ENCODE measurements around the gene KIF18B. TPM values are rescaled to one million over a fixed set of nuclear protein-coding genes. Genes with fewer than 3 reads are reported as not detected.

The KIF18B gene
- total RNA-seq, 1 experiment from 2014 or later = 82.2 TPM

DNA sequence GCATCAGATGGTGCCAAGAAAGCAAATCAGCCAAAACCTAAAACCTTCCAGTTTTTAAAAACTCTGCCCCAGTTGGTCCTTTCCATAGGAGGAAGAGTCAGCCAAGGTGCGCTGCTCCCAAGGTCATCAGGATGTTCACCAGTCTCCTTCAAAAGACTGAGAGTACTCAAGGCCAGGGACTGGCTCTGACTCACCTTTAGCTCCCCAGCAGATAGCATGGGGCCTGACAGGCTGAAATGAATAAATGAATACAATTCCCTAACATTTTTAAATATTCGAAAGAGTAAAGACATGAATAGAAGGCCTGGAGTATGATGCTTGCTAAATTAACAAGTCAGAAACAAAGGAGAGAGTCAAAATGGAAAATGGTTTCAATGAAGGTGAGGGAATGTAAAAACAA is 67.5 kb downstream of the KIF18B start:
- Mint-ChIP-seq H3K36me3 (peaks cover 76% of the 10 kb centered on the region), H3K9me3 (no peaks in the 10 kb centered on the region), H3K27ac (no peak overlapping the region), H3K4me1 (no peaks in the 10 kb centered on the region), H3K4me3 (no peak overlapping the region), H3K27me3 (ENCODE audit: low read depth) (no peaks in the 10 kb centered on the region)
- POLR2A ChIA-PET = no interaction called here
- TF ChIP-seq, protein P1, sequence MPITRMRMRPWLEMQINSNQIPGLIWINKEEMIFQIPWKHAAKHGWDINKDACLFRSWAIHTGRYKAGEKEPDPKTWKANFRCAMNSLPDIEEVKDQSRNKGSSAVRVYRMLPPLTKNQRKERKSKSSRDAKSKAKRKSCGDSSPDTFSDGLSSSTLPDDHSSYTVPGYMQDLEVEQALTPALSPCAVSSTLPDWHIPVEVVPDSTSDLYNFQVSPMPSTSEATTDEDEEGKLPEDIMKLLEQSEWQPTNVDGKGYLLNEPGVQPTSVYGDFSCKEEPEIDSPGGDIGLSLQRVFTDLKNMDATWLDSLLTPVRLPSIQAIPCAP (CRISPR knock-in tag; IDR thresholded peaks at IDR 0.05) = no peak
- TF ChIP-seq ETV6 (CRISPR knock-in tag; IDR thresholded peaks at IDR 0.05) (no peak), E2F1 (CRISPR knock-in tag; IDR thresholded peaks at IDR 0.05) (no peak), FOXJ3 (CRISPR knock-in tag; IDR thresholded peaks at IDR 0.05; ENCODE audit: borderline replicate concordance) (no peak), KAT7 (CRISPR knock-in tag; IDR thresholded peaks at IDR 0.05; ENCODE audit: borderline replicate concordance) (no peak), ZNF138 (CRISPR knock-in tag; conservative IDR thresholded peaks at IDR 0.05) (no peak), NR2C2 (CRISPR knock-in tag; IDR thresholded peaks at IDR 0.05) (no peak), NR1H2 (CRISPR knock-in tag; IDR thresholded peaks at IDR 0.05) (no peak), PREB (CRISPR knock-in tag; IDR thresholded peaks at IDR 0.05; ENCODE audit: borderline replicate concordance) (no peak), ZNF671 (CRISPR knock-in tag; IDR thresholded peaks at IDR 0.05) (no peak), SOX15 (CRISPR knock-in tag; IDR thresholded peaks at IDR 0.05) (no peak)
- TF ChIP-seq, protein P2, sequence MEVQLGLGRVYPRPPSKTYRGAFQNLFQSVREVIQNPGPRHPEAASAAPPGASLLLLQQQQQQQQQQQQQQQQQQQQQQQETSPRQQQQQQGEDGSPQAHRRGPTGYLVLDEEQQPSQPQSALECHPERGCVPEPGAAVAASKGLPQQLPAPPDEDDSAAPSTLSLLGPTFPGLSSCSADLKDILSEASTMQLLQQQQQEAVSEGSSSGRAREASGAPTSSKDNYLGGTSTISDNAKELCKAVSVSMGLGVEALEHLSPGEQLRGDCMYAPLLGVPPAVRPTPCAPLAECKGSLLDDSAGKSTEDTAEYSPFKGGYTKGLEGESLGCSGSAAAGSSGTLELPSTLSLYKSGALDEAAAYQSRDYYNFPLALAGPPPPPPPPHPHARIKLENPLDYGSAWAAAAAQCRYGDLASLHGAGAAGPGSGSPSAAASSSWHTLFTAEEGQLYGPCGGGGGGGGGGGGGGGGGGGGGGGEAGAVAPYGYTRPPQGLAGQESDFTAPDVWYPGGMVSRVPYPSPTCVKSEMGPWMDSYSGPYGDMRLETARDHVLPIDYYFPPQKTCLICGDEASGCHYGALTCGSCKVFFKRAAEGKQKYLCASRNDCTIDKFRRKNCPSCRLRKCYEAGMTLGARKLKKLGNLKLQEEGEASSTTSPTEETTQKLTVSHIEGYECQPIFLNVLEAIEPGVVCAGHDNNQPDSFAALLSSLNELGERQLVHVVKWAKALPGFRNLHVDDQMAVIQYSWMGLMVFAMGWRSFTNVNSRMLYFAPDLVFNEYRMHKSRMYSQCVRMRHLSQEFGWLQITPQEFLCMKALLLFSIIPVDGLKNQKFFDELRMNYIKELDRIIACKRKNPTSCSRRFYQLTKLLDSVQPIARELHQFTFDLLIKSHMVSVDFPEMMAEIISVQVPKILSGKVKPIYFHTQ (CRISPR knock-in tag; IDR thresholded peaks at IDR 0.05) = no peak
- TF ChIP-seq, protein P3, sequence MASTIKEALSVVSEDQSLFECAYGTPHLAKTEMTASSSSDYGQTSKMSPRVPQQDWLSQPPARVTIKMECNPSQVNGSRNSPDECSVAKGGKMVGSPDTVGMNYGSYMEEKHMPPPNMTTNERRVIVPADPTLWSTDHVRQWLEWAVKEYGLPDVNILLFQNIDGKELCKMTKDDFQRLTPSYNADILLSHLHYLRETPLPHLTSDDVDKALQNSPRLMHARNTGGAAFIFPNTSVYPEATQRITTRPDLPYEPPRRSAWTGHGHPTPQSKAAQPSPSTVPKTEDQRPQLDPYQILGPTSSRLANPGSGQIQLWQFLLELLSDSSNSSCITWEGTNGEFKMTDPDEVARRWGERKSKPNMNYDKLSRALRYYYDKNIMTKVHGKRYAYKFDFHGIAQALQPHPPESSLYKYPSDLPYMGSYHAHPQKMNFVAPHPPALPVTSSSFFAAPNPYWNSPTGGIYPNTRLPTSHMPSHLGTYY (CRISPR knock-in tag; IDR thresholded peaks at IDR 0.05) = no peak
- no peak for DNase-seq (ENCODE audit: low spot score)
- CTCF ChIA-PET = interaction anchor here (3.0 kb wide), 1 partner anchor 101 kb away, joined by 32 read pairs; no protein-coding TSS in a partner anchor
- no peak for ATAC-seq

DNA sequence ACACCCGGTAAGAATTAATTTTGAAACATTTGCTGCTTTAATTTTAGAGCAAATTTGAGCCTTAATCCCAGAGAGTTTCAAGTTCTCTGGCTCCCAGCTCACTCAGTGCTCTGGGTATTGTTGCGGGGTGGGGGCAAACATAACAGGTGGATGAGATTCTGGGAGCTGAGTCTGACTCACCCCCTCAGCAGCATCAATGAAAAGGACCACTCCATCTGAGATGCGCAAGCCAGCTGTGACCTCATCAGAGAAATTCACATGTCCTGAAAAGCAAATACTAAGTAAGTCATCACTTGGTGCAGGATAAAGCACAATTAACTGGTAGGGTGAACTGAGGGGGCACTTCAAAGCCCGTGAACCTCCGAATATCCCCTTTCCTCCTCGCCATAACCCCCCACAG is 68.2 kb downstream of the KIF18B start:
- Mint-ChIP-seq H3K4me3 (no peak overlapping the region), H3K9me3 (no peaks in the 10 kb centered on the region), H3K36me3 (peaks cover 71% of the 10 kb centered on the region), H3K27me3 (ENCODE audit: low read depth) (no peaks in the 10 kb centered on the region), H3K4me1 (no peaks in the 10 kb centered on the region), H3K27ac (no peak overlapping the region)
- DNase-seq (ENCODE audit: low spot score) (no peak), ATAC-seq (no peak)
- ChIA-PET POLR2A (no interaction called here), CTCF (interaction anchor here (0.5 to 3.0 kb wide), 18 partner anchors 8 to 440 kb away, joined by 3 to 32 read pairs (median 4); partner anchors contain the start of genes ACBD4 and EFTUD2)
- TF ChIP-seq, protein P4, sequence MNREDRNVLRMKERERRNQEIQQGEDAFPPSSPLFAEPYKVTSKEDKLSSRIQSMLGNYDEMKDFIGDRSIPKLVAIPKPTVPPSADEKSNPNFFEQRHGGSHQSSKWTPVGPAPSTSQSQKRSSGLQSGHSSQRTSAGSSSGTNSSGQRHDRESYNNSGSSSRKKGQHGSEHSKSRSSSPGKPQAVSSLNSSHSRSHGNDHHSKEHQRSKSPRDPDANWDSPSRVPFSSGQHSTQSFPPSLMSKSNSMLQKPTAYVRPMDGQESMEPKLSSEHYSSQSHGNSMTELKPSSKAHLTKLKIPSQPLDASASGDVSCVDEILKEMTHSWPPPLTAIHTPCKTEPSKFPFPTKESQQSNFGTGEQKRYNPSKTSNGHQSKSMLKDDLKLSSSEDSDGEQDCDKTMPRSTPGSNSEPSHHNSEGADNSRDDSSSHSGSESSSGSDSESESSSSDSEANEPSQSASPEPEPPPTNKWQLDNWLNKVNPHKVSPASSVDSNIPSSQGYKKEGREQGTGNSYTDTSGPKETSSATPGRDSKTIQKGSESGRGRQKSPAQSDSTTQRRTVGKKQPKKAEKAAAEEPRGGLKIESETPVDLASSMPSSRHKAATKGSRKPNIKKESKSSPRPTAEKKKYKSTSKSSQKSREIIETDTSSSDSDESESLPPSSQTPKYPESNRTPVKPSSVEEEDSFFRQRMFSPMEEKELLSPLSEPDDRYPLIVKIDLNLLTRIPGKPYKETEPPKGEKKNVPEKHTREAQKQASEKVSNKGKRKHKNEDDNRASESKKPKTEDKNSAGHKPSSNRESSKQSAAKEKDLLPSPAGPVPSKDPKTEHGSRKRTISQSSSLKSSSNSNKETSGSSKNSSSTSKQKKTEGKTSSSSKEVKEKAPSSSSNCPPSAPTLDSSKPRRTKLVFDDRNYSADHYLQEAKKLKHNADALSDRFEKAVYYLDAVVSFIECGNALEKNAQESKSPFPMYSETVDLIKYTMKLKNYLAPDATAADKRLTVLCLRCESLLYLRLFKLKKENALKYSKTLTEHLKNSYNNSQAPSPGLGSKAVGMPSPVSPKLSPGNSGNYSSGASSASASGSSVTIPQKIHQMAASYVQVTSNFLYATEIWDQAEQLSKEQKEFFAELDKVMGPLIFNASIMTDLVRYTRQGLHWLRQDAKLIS (CRISPR knock-in tag; IDR thresholded peaks at IDR 0.05; ENCODE audit: borderline replicate concordance) = no peak
- TF ChIP-seq ATF1 (CRISPR knock-in tag; IDR thresholded peaks at IDR 0.05) (no peak), ZNF138 (CRISPR knock-in tag; conservative IDR thresholded peaks at IDR 0.05) (no peak), RELA (CRISPR knock-in tag; IDR thresholded peaks at IDR 0.05; ENCODE audit: borderline replicate concordance) (no peak)
- TF ChIP-seq, protein P5, sequence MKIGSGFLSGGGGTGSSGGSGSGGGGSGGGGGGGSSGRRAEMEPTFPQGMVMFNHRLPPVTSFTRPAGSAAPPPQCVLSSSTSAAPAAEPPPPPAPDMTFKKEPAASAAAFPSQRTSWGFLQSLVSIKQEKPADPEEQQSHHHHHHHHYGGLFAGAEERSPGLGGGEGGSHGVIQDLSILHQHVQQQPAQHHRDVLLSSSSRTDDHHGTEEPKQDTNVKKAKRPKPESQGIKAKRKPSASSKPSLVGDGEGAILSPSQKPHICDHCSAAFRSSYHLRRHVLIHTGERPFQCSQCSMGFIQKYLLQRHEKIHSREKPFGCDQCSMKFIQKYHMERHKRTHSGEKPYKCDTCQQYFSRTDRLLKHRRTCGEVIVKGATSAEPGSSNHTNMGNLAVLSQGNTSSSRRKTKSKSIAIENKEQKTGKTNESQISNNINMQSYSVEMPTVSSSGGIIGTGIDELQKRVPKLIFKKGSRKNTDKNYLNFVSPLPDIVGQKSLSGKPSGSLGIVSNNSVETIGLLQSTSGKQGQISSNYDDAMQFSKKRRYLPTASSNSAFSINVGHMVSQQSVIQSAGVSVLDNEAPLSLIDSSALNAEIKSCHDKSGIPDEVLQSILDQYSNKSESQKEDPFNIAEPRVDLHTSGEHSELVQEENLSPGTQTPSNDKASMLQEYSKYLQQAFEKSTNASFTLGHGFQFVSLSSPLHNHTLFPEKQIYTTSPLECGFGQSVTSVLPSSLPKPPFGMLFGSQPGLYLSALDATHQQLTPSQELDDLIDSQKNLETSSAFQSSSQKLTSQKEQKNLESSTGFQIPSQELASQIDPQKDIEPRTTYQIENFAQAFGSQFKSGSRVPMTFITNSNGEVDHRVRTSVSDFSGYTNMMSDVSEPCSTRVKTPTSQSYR (CRISPR knock-in tag; IDR thresholded peaks at IDR 0.05) = no peak
- TF ChIP-seq, protein P6, sequence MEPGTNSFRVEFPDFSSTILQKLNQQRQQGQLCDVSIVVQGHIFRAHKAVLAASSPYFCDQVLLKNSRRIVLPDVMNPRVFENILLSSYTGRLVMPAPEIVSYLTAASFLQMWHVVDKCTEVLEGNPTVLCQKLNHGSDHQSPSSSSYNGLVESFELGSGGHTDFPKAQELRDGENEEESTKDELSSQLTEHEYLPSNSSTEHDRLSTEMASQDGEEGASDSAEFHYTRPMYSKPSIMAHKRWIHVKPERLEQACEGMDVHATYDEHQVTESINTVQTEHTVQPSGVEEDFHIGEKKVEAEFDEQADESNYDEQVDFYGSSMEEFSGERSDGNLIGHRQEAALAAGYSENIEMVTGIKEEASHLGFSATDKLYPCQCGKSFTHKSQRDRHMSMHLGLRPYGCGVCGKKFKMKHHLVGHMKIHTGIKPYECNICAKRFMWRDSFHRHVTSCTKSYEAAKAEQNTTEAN (CRISPR knock-in tag; IDR thresholded peaks at IDR 0.05) = no peak
